ENCODE data around the gene CLDN20.
"Not testable (repeated sequence)": the region's sequence is repeated elsewhere in the genome, so short reads cannot be mapped to it uniquely, and the experiment has no call there.

Gene CLDN20

GRCh38 chr6:155271145-155271544, 7.3 kb downstream of the CLDN20 start:
- DNase-seq = no peak

GRCh38 chr6:155272353-155273232, 8.8 kb downstream of the CLDN20 start:
- no peak for DNase-seq

GRCh38 chr6:155273431-155273830, 9.6 kb downstream of the CLDN20 start:
- DNase-seq = no peak

GRCh38 chr6:155274106-155274505, 10.3 kb downstream of the CLDN20 start:
- DNase-seq = no peak

- no peak for DNase-seq
Observed at GRCh38 chr6:155274533-155274932, 10.7 kb downstream of the CLDN20 start.

- no peak for DNase-seq
Observed at GRCh38 chr6:155275808-155276480, 12.1 kb downstream of the CLDN20 start.

GRCh38 chr6:155276638-155277037, 12.8 kb downstream of the CLDN20 start:
- no peak for DNase-seq

- DNase-seq = no peak
Observed at GRCh38 chr6:155278319-155279049, 14.7 kb downstream of the CLDN20 start.

GRCh38 chr6:155284775-155285174, 21.0 kb downstream of the CLDN20 start:
- no peak for DNase-seq

- no peak for DNase-seq
Observed at GRCh38 chr6:155287762-155288161, 23.9 kb downstream of the CLDN20 start.

GRCh38 chr6:155290491-155290890, 26.7 kb downstream of the CLDN20 start:
- DNase-seq = no peak

GRCh38 chr6:155291291-155291690, 27.5 kb downstream of the CLDN20 start:
- DNase-seq = no peak

GRCh38 chr6:155292711-155293110, 28.9 kb downstream of the CLDN20 start:
- no peak for DNase-seq

GRCh38 chr6:155297669-155298068, 33.9 kb downstream of the CLDN20 start:
- DNase-seq = no peak

GRCh38 chr6:155301867-155302266, 38.1 kb downstream of the CLDN20 start:
- no peak for DNase-seq

GRCh38 chr6:155303361-155303870, 39.6 kb downstream of the CLDN20 start:
- no peak for DNase-seq

GRCh38 chr6:155306958-155307357, 43.1 kb downstream of the CLDN20 start:
- DNase-seq = no peak

- DNase-seq = no peak
Observed at GRCh38 chr6:155309150-155309549, 45.3 kb downstream of the CLDN20 start.

- DNase-seq = no peak
Observed at GRCh38 chr6:155310596-155310995, 46.8 kb downstream of the CLDN20 start.

GRCh38 chr6:155311086-155311485, 47.3 kb downstream of the CLDN20 start:
- DNase-seq = peak; percentile 48

GRCh38 chr6:155311583-155311982, 47.8 kb downstream of the CLDN20 start:
- no peak for DNase-seq

- DNase-seq = not testable (repeated sequence)
Observed at GRCh38 chr6:155312950-155313349, 49.1 kb downstream of the CLDN20 start.

GRCh38 chr6:155313602-155314091, 49.8 kb downstream of the CLDN20 start:
- no peak for DNase-seq
